Activated CD8-positive, alpha-beta memory T cell treated with anti-CD3 and anti-CD28 coated beads, Interleukin-2, amount 10 ng/mL, durations not matched to agents 7 days and 5 days (primary cell): ENCODE results near the gene UBE2G2. TPM values are rescaled to one million over a fixed set of nuclear protein-coding genes. Genes with fewer than 3 reads are reported as not detected.

Source experiments
- ATAC-seq: fragments of 150-1000 bp; cut with Tn5 transposase; one replicate; pipeline ENCODE4 v1.10.0; 2021; ENCODE audit warnings: moderate library complexity
- CTCF ChIA-PET: fragments of 350-600 bp; sonication (Branson Sonifier 250); formaldehyde crosslinking; loops from one replicate; lab custom pipeline; 2021; ENCODE audit warnings: antibody characterized with exemption; lab: Charles Lee
- DNase-seq: peaks from one replicate; pipeline ENCODE4 v3.0.0-alpha.2; 2020
- H3K27ac Mint-ChIP-seq: one replicate; pipeline ENCODE4 v1.8.0; 2021; ENCODE audit warnings: mild to moderate bottlenecking, mixed read lengths
- H3K27me3 Mint-ChIP-seq: one replicate; pipeline ENCODE4 v1.8.0; 2021; ENCODE audit warnings: mixed read lengths
- H3K36me3 Mint-ChIP-seq: one replicate; pipeline ENCODE4 v1.8.0; 2021; ENCODE audit warnings: mild to moderate bottlenecking, mixed read lengths
- H3K4me1 Mint-ChIP-seq: one replicate; pipeline ENCODE4 v1.8.0; 2021; ENCODE audit warnings: mixed read lengths
- H3K4me3 Mint-ChIP-seq: one replicate; pipeline ENCODE4 v1.8.0; 2021; ENCODE audit warnings: mild to moderate bottlenecking, moderate library complexity, mixed read lengths
- H3K9me3 Mint-ChIP-seq: one replicate; pipeline ENCODE4 v1.8.0; 2022; ENCODE audit warnings: low read depth, mixed read lengths
- total RNA-seq, 2 experiments: library from RNA; stranded (reverse); gene quantifications; one replicate each; pipeline ENCODE4 v1.2.3, GENCODE V29; 2021

Gene UBE2G2
- total RNA-seq, 2 experiments from 2014 or later = 103 to 121 TPM

DNA sequence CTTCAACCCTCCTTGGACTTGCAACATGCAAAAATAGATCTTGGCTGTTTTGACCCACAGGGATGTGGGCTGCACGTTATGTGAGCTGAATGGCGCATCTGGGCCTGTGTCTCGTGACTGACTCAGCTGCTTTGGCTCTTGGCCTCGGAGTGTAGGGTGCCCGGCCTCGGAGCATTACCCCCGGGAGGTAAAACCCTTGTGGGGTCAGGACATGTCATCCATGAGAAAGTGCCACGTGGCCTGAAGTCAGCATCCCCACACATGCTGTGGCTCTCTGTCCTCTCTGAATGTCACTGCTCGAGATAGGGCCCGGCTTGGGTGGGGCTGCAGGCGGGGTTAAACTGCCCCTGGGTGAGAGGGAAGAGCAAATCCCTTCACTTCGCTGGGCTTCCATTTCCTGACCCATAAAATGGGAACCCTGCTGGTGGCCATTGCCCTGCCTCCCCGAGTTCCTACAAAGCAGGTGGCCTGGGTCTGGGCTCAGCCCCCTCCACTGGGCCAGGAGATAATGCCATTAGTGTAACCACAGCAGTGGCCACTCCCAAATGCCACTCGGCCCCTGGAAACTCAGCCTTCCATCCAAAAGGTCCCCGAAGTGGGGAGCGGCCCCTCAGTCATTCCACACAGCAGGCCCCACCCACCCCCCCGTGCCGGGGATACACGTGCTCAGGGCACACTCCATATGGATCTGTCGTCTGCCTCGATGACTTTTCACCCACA, 67.4 kb downstream of the UBE2G2 start:
- peaks cover 4% of the 10 kb centered on the region for H3K27me3 Mint-ChIP-seq
- ATAC-seq (no peak), DNase-seq (no peak)
- no peaks in the 10 kb centered on the region for H3K4me1 Mint-ChIP-seq
- no peak overlapping the region for H3K4me3 Mint-ChIP-seq
- no peak overlapping the region for H3K27ac Mint-ChIP-seq
- no peaks in the 10 kb centered on the region for H3K9me3 Mint-ChIP-seq
- CTCF ChIA-PET = interaction anchor here (1.2 kb wide), 1 partner anchor 8 kb away, joined by 5 read pairs; no protein-coding TSS in a partner anchor
- no peaks in the 10 kb centered on the region for H3K36me3 Mint-ChIP-seq

DNA sequence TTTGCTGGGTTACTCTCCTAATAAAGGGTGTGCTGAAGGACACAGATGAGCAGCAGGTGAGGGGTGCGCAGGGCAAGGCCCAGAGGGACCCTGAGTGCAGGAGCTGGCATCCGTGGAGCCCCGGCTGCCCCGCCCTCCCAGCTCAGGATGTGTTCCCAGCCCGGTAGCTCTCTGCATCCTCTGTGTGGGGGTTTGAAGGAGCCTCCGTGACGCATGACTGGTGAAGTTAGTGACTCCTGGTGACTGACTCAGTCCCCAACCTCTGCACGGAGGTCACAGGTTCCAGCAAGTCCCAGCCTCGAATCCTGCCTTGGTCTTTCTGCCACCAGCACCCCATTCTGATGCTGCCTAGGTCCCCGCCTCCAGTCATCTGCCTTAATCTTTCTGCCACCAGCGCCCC, 68.7 kb downstream of the UBE2G2 start:
- Mint-ChIP-seq H3K4me1 (no peaks in the 10 kb centered on the region), H3K4me3 (no peak overlapping the region), H3K36me3 (no peaks in the 10 kb centered on the region), H3K9me3 (no peaks in the 10 kb centered on the region), H3K27ac (no peak overlapping the region), H3K27me3 (peaks cover 4% of the 10 kb centered on the region)
- CTCF ChIA-PET = interaction anchor here (1.2 kb wide), 1 partner anchor 9 kb away, joined by 5 read pairs; no protein-coding TSS in a partner anchor
- no peak for DNase-seq
- no peak for ATAC-seq

GRCh38 chr21:44732263-44732662, 69.4 kb downstream of the UBE2G2 start:
- no peak overlapping the region for H3K4me3 Mint-ChIP-seq
- no peaks in the 10 kb centered on the region for H3K4me1 Mint-ChIP-seq
- H3K9me3 Mint-ChIP-seq = no peaks in the 10 kb centered on the region
- CTCF ChIA-PET = no interaction called here
- no peak overlapping the region for H3K27ac Mint-ChIP-seq
- no peak for ATAC-seq
- H3K27me3 Mint-ChIP-seq = peaks cover 4% of the 10 kb centered on the region
- no peaks in the 10 kb centered on the region for H3K36me3 Mint-ChIP-seq
- no peak for DNase-seq

DNA sequence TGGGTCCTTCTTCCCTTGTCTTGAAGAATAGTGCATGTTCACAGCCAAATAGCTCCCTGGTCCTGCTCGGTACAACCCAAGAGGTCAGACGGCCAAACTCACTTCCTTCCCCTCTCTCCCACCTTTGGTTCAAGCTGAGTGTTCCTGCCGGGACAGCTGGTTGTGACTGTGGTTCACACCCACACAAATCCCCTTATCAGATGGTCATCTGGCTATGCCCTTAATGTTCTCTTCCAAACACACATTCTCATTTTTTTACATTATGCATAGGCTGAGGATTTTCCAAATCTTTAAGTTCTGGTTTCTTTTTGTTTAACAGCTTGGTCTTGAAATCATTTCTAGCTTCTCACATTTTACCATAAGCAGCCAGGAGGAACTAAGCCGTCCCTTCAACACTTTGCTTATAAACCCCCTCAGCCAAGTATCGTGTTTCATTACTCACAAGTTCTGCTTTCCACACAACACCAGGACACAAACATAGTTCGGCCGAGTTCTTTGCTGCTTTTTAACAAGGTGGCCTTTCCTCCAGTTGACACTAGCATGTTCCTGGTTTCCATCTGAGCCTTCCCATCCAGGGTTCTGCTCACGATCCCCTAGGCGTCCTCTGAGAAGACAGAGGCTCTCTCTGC, 70.6 kb downstream of the UBE2G2 start:
- Mint-ChIP-seq H3K27me3 (peaks cover 6% of the 10 kb centered on the region), H3K4me3 (no peak overlapping the region), H3K9me3 (no peaks in the 10 kb centered on the region), H3K36me3 (no peaks in the 10 kb centered on the region), H3K4me1 (no peaks in the 10 kb centered on the region), H3K27ac (no peak overlapping the region)
- no peak for ATAC-seq
- DNase-seq = no peak
- CTCF ChIA-PET = interaction anchor here (1.2 kb wide), 1 partner anchor 221 kb away, joined by 3 read pairs; no protein-coding TSS in a partner anchor

DNA sequence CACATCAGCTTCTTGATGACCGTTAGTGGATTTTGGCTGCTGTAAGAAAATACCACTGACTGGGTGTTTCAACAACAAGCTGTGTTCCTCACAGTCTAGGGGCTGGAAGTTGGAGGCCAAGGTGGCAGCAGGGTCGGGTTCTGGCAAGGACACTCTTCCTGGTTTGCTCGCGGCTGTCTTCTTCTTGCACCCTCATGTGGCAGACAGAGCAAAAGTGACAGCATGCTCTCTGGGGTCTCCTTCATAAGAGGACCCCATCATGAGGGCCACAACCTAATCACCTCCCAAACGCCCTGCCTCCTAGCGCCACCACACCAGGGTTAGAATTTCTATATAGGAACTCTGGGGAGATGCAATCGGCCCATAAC, 71.6 kb downstream of the UBE2G2 start:
- Mint-ChIP-seq H3K36me3 (no peaks in the 10 kb centered on the region), H3K4me3 (no peak overlapping the region), H3K27me3 (peaks cover 14% of the 10 kb centered on the region), H3K9me3 (no peaks in the 10 kb centered on the region), H3K27ac (no peak overlapping the region), H3K4me1 (no peaks in the 10 kb centered on the region)
- DNase-seq = no peak
- ATAC-seq = no peak
- CTCF ChIA-PET = no interaction called here

DNA sequence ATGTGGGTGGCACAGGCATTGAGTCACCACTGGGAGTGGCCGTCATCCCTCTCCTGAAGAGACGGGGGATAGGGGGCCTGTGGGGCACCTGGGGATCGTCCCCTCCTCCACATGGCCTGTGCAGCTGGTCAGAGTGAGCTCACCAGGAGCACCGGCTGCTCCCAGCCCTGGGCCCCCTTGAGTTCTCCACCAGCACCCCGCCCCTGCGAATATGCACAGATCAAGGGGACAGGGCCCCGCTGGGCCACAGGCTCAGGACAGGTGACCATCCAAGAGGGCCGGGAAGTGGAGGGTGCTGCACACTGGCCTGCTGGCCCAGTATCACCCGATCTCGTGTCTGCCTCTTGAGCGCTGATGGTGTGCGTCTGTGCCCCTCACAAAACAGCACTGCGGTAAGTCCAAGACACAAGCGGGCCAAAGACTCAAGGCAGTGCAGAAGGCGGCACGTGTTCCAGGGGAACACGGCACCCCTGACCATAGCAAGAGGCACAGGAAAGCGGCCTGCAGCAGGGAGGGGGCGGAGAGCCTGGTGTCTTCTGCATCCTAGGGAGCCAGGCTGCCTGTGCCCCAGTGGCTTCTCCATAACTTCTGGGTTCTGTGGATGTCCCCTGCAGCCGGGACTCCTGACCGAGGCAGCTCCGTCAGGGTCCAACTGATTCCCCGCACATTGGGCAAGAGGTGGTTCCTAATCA, 72.1 kb downstream of the UBE2G2 start:
- CTCF ChIA-PET = no interaction called here

GRCh38 chr21:44728716-44729115, 72.9 kb downstream of the UBE2G2 start:
- DNase-seq (no peak), ATAC-seq (no peak)
- H3K27me3 Mint-ChIP-seq = peaks cover 23% of the 10 kb centered on the region
- no peak overlapping the region for H3K27ac Mint-ChIP-seq
- no peaks in the 10 kb centered on the region for H3K9me3 Mint-ChIP-seq
- CTCF ChIA-PET = no interaction called here
- H3K4me1 Mint-ChIP-seq = no peaks in the 10 kb centered on the region
- H3K4me3 Mint-ChIP-seq = no peak overlapping the region
- no peaks in the 10 kb centered on the region for H3K36me3 Mint-ChIP-seq

More for the DNA sequence above, 72.1 kb downstream of the UBE2G2 start:
- Mint-ChIP-seq H3K36me3 (no peaks in the 10 kb centered on the region), H3K4me1 (no peaks in the 10 kb centered on the region), H3K27ac (no peak overlapping the region), H3K27me3 (peaks cover 18% of the 10 kb centered on the region), H3K9me3 (no peaks in the 10 kb centered on the region), H3K4me3 (no peak overlapping the region)
- no peak for DNase-seq
- ATAC-seq = no peak

GRCh38 chr21:44727757-44728156, 73.9 kb downstream of the UBE2G2 start:
- no peaks in the 10 kb centered on the region for H3K9me3 Mint-ChIP-seq
- ATAC-seq (no peak), DNase-seq (no peak)
- H3K27ac Mint-ChIP-seq = no peak overlapping the region
- peaks cover 4% of the 10 kb centered on the region for H3K4me1 Mint-ChIP-seq
- no peaks in the 10 kb centered on the region for H3K36me3 Mint-ChIP-seq
- no peak overlapping the region for H3K4me3 Mint-ChIP-seq
- CTCF ChIA-PET = interaction anchor here (0.7 kb wide), 1 partner anchor 9 kb away, joined by 3 read pairs; no protein-coding TSS in a partner anchor
- H3K27me3 Mint-ChIP-seq = peaks cover 30% of the 10 kb centered on the region

- H3K4me3 Mint-ChIP-seq = no peak overlapping the region
- CTCF ChIA-PET = no interaction called here
These were observed 74.3 kb downstream of the UBE2G2 start for GRCh38 chr21:44727321-44727720.

GRCh38 chr21:44726826-44727225, 74.8 kb downstream of the UBE2G2 start:
- CTCF ChIA-PET = interaction anchor here (0.9 to 1.8 kb wide), 2 partner anchors 13 to 216 kb away, joined by 3 to 4 read pairs; no protein-coding TSS in a partner anchor
- Mint-ChIP-seq H3K9me3 (no peaks in the 10 kb centered on the region), H3K4me1 (peaks cover 4% of the 10 kb centered on the region), H3K27me3 (peaks cover 34% of the 10 kb centered on the region), H3K36me3 (no peaks in the 10 kb centered on the region), H3K27ac (no peak overlapping the region), H3K4me3 (no peak overlapping the region)
- DNase-seq (no peak), ATAC-seq (no peak)

More at GRCh38 chr21:44727321-44727720, 74.3 kb downstream of the UBE2G2 start:
- DNase-seq (no peak), ATAC-seq (no peak)
- Mint-ChIP-seq H3K27me3 (peaks cover 34% of the 10 kb centered on the region), H3K36me3 (no peaks in the 10 kb centered on the region), H3K27ac (no peak overlapping the region), H3K9me3 (no peaks in the 10 kb centered on the region), H3K4me1 (peaks cover 4% of the 10 kb centered on the region)

DNA sequence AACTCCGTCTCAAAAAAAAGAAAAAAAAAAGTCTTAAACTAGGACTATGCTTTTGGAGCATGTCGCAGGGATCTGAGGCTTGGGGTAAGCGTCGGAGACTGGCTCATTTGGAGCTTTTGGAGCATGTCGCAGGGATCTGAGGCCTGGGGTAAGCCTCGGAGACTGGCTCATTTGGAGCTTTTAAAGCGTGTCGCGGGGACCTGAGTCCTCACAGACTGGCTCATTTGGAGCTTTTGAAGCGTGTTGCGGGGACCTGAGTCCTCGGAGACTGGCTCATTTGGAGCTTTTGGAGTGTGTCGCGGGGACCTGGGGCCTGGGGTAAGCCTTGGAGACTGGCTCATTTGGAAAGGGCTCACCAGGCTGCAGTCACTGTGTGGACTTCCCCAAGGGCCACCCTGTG, 76.7 kb downstream of the UBE2G2 start:
- peaks cover 40% of the 10 kb centered on the region for H3K27me3 Mint-ChIP-seq

GRCh38 chr21:44724196-44724595, 77.4 kb downstream of the UBE2G2 start:
- Mint-ChIP-seq H3K4me1 (peaks cover 4% of the 10 kb centered on the region), H3K9me3 (no peaks in the 10 kb centered on the region), H3K4me3 (no peak overlapping the region), H3K27ac (no peak overlapping the region), H3K27me3 (peaks cover 46% of the 10 kb centered on the region), H3K36me3 (no peaks in the 10 kb centered on the region)
- DNase-seq = no peak
- ATAC-seq = no peak
- CTCF ChIA-PET = no interaction called here

More for the DNA sequence above, 76.7 kb downstream of the UBE2G2 start:
- Mint-ChIP-seq H3K27ac (no peak overlapping the region), H3K4me1 (peaks cover 4% of the 10 kb centered on the region), H3K4me3 (no peak overlapping the region), H3K36me3 (no peaks in the 10 kb centered on the region), H3K9me3 (no peaks in the 10 kb centered on the region)
- DNase-seq (no peak), ATAC-seq (no peak)
- CTCF ChIA-PET = interaction anchor here (1.8 kb wide), 1 partner anchor 11 kb away, joined by 4 read pairs; no protein-coding TSS in a partner anchor
